Glomerular endothelial cell (primary cell): Measurements from ENCODE around the gene AXDND1. TPM values are rescaled to one million over a fixed set of nuclear protein-coding genes. Genes with fewer than 3 reads are reported as not detected.
"Not testable (repeated sequence)": the region's sequence is repeated elsewhere in the genome, so short reads cannot be mapped to it uniquely, and the experiment has no call there.

Source experiments
- DNase-seq: peaks from one replicate; pipeline ENCODE4 v3.0.0-alpha.2; 2011; ENCODE audit warnings: low read depth, low spot score; ENCODE audit errors: extremely low read depth
- total RNA-seq: library from RNA; depleted of rRNA; stranded (reverse); fragments of >200 nt; gene quantifications from 2 replicates; pipeline ENCODE4 v1.2.3, GENCODE V29; 2015

AXDND1 gene
- total RNA-seq: not detected in 2 replicates

- peak; percentile 61 for DNase-seq
Measured at GRCh38 chr1:179365342-179366092, at the start of gene AXDND1. TSS of gene AXDND1 (plus strand) at chr1:179365971. CDS start at chr1:179366510, 539 bp downstream.

GRCh38 chr1:179318491-179318890, 47.3 kb upstream of the AXDND1 start:
- no peak for DNase-seq

- DNase-seq: no peak
Measured at GRCh38 chr1:179321533-179322216, 44.1 kb upstream of the AXDND1 start.

- no peak for DNase-seq
Measured at GRCh38 chr1:179322557-179322956, 43.2 kb upstream of the AXDND1 start.

- DNase-seq: no peak
Measured at GRCh38 chr1:179323436-179323835, 42.3 kb upstream of the AXDND1 start.

- no peak for DNase-seq
Measured at GRCh38 chr1:179325836-179326235, 39.9 kb upstream of the AXDND1 start.

GRCh38 chr1:179326746-179327145, 39.0 kb upstream of the AXDND1 start:
- no peak for DNase-seq

- no peak for DNase-seq
Measured at GRCh38 chr1:179327196-179327595, 38.6 kb upstream of the AXDND1 start.

GRCh38 chr1:179327679-179328078, 38.1 kb upstream of the AXDND1 start:
- no peak for DNase-seq

- DNase-seq: no peak
Measured at GRCh38 chr1:179329862-179330261, 35.9 kb upstream of the AXDND1 start.

GRCh38 chr1:179334440-179334839, 31.3 kb upstream of the AXDND1 start:
- DNase-seq: no peak

- DNase-seq: no peak
Measured at GRCh38 chr1:179337288-179337687, 28.5 kb upstream of the AXDND1 start.

- DNase-seq: no peak
Measured at GRCh38 chr1:179337942-179338560, 27.7 kb upstream of the AXDND1 start.

GRCh38 chr1:179340918-179341317, 24.9 kb upstream of the AXDND1 start:
- no peak for DNase-seq

- no peak for DNase-seq
Measured at GRCh38 chr1:179341943-179342547, 23.7 kb upstream of the AXDND1 start.

- DNase-seq: no peak
Measured at GRCh38 chr1:179342740-179343404, 22.9 kb upstream of the AXDND1 start.

GRCh38 chr1:179351281-179351680, 14.5 kb upstream of the AXDND1 start:
- DNase-seq: no peak

GRCh38 chr1:179352236-179352635, 13.5 kb upstream of the AXDND1 start:
- no peak for DNase-seq

- no peak for DNase-seq
Measured at GRCh38 chr1:179353546-179353945, 12.2 kb upstream of the AXDND1 start.

GRCh38 chr1:179361631-179362030, 4.1 kb upstream of the AXDND1 start:
- not testable (repeated sequence) for DNase-seq
